Astrocyte of the spinal cord (primary cell): ENCODE results near the gene ZNF213.

Experiments
- DNase-seq: peaks from one replicate; pipeline ENCODE4 v3.0.0; 2011; ENCODE audit warnings: low read depth, low spot score
- H3K4me3 ChIP-seq: 2 replicates; pipeline ENCODE4 v1.5.1; 2011; ENCODE audit warnings: low read depth, mild to moderate bottlenecking, low read length, moderate library complexity
- CTCF ChIP-seq: IDR thresholded peaks from 2 replicates; pipeline ENCODE4 v1.5.1; 2012; ENCODE audit warnings: low read depth, mild to moderate bottlenecking, low read length, inconsistent platforms
- in situ Hi-C: cut with HindIII; loops from 2 replicates; pipeline ENCODE4 v1.10.0; 2017; ENCODE audit warnings: low sequenced_read_pairs

Gene ZNF213

GRCh38 chr16:3140603-3141427 lies 6.0 kb downstream of the ZNF213 start:
- TF ChIP-seq CTCF = no peak
- in situ Hi-C loops = no loop called here
- no peak overlapping the region for H3K4me3 ChIP-seq
- DNase-seq = no peak

GRCh38 chr16:3141781-3142311 lies 7.0 kb downstream of the ZNF213 start:
- in situ Hi-C loops = no loop called here
- no peak overlapping the region for H3K4me3 ChIP-seq
- no peak for TF ChIP-seq CTCF
- no peak for DNase-seq

GRCh38 chr16:3142327-3142726 lies 7.5 kb downstream of the ZNF213 start:
- no peak for TF ChIP-seq CTCF
- no peak for DNase-seq
- in situ Hi-C loops = no loop called here
- no peak overlapping the region for H3K4me3 ChIP-seq

GRCh38 chr16:3142770-3143169 lies 7.9 kb downstream of the ZNF213 start:
- TF ChIP-seq CTCF = no peak
- DNase-seq = no peak
- H3K4me3 ChIP-seq = no peak overlapping the region
- in situ Hi-C loops = no loop called here

GRCh38 chr16:3143189-3143588 lies 8.4 kb downstream of the ZNF213 start:
- no peak overlapping the region for H3K4me3 ChIP-seq
- in situ Hi-C loops = no loop called here
- no peak for TF ChIP-seq CTCF
- no peak for DNase-seq

GRCh38 chr16:3143598-3144320 lies 8.9 kb downstream of the ZNF213 start:
- in situ Hi-C loops = no loop called here
- TF ChIP-seq CTCF = no peak
- H3K4me3 ChIP-seq = no peak overlapping the region
- DNase-seq = no peak
